NCI-H748 (cell line): Measurements from ENCODE around the gene MCOLN1.

Source experiments
- DNase-seq: peaks from one replicate; lab custom pipeline; 2025; ENCODE audit not compliant: unreplicated experiment; lab: John Stamatoyannopoulos, UW

The MCOLN1 gene

DNA sequence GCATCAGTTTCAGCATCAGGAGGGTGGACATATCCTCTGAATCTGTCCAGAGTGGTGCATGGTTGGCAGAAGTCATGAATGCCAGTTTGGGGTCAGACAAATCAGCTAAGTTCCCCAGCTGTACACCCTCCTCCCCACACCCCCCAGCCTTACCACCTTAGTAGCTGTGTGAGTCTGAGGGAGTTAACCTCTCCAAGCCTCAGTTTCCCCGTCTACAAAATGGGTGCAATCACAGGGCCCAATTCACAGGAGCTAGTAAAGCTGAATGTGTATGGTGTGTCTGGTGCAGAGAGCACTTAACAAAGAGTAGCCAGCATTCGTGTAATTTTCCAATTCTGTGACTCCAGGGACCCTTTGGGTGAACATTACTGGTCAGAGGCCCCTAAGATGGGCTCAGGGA lies 19.9 kb upstream of the MCOLN1 start:
- no peak for DNase-seq

GRCh38 chr19:7504684-7505083 lies 17.7 kb upstream of the MCOLN1 start:
- no peak for DNase-seq

DNA sequence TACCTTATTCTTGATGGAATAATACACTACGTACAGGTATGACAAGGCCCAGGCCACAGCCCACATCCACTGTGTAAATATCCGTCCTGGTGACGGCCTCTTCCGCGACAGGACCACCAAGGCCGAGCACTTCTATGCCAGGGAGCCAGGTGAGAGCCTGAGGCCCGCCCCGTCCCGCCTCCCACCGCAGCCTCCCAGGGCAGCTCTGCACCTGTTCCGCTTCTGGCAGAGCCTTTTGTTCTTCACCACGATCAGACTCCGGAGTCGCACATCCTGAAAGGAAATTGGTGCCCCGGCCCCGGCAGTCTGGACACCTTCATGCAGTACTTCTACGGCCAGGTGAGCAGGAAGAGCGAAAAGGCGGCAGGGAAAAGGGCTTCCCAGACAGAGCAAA lies 17.1 kb upstream of the MCOLN1 start:
- peak; percentile 82 for DNase-seq

- DNase-seq = peak; percentile 81
Observed at GRCh38 chr19:7505682-7506384, 16.6 kb upstream of the MCOLN1 start.

GRCh38 chr19:7506385-7507328 lies 15.8 kb upstream of the MCOLN1 start:
- peak; percentile 91 for DNase-seq

- peak; percentile 46 for DNase-seq
Observed at GRCh38 chr19:7507884-7508283, 14.5 kb upstream of the MCOLN1 start.

DNA sequence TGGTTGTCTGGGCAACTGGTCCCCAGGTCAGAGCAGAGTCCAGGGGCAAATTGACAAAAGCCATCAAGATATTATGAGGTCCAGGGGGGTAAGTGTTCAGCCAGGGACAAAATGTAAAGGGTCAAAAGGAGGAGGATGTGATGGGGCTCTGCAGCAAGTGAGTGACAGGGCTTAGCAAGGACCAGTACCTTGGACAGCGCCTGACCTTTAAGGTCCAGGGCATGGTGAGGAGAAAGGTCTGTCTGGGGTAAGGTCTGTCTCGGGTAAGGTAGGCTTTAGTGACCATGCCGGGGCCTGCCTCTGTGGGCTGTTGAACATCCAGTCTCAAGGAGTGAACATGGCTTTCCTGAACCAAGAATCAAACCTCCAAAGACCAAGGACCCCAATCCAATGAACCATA lies 12.8 kb upstream of the MCOLN1 start:
- no peak for DNase-seq

- DNase-seq = no peak
Observed at GRCh38 chr19:7512400-7512851, 10.0 kb upstream of the MCOLN1 start.

GRCh38 chr19:7513809-7514642 lies 8.4 kb upstream of the MCOLN1 start:
- no peak for DNase-seq

DNA sequence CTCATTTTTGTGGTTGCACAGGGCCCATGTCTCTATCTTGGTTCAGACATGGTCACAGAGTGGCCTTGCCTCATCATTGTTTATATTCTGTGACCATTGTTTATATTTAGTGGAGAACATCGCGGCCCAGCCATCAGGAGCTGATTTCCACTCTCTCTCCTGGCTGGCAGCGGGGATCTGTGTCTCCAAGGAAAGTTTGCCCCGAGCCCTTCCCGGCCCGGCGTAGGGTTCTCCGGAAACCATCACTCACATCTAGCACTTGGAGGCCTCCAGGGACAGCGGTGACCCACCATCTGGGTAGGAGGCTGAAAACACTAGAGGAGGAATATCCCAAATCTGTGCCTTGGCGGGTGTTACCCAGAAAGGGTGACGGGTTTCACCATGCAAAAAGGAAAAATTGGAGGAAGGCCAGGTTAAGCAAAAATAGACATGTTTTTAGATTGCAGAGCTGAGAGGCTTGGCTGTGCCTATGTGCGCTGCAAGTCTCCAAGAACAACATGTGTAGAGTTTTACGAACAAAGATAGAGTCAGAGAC lies 7.2 kb upstream of the MCOLN1 start:
- DNase-seq = no peak

DNA sequence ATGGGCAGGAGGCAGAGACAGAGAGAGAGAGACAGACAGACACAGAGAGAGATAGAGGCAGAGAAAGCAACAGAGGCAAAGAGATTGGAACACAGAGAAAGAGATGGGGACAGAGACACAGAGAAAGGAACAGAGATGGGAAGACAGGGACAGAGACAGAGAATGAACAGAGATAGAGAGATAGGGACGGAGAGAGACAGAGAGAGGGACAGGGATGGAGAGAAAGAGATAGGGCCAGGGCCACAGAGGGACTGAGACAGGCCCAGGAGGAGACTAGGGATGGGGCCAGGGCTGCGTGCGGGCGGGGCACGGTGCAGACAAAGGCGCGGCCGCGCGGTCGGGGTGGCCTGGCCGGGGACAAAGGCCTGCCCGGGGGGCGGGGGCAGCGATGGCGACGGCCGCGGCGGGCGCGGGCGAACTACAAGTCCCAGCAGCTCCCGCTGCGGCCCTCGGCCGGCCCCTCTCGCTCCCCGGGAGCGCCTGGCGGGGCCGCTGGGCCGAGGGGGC lies 6.7 kb upstream of the MCOLN1 start, which contains the start of gene ZNF358:
TSS of gene ZNF358 (plus strand) at position 459 of the 507 bp plus-strand sequence. CDS start 3,140 bp downstream, outside the sequence.
- peak; percentile 82 for DNase-seq

- DNase-seq = no peak
Observed at GRCh38 chr19:7516333-7516732, 6.1 kb upstream of the MCOLN1 start.

- no peak for DNase-seq
Observed at GRCh38 chr19:7516878-7517277, 5.5 kb upstream of the MCOLN1 start.

- DNase-seq = no peak
Observed at GRCh38 chr19:7519361-7520130, 2.9 kb upstream of the MCOLN1 start.

- no peak for DNase-seq
Observed at GRCh38 chr19:7520131-7521051, 2.0 kb upstream of the MCOLN1 start.

DNA sequence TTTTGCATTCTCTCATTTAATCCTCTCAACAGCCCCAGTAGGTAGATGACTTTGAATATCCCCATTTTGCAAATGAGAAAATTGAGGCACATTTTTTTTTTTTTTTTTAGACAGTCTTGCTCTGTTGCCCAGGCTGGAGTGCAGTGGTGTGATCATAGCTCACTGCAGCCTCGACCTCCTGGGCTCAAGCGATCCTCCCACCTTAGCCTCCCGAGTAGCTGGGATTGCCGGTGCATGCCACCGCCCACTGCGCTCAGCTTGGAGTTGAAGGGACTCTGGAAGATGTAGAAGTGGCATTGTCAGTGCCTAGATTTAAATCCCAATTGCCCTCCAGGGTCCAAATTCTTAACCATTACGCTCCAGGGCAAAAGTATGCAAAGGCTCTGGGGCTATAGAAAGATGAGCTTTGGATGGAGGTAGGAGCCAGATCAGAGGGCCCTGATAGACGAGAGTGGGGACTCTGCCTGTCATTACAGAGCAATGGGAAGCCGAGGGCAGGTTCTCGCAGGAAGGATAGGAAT lies 813 bp upstream of the MCOLN1 start:
- no peak for DNase-seq

DNA sequence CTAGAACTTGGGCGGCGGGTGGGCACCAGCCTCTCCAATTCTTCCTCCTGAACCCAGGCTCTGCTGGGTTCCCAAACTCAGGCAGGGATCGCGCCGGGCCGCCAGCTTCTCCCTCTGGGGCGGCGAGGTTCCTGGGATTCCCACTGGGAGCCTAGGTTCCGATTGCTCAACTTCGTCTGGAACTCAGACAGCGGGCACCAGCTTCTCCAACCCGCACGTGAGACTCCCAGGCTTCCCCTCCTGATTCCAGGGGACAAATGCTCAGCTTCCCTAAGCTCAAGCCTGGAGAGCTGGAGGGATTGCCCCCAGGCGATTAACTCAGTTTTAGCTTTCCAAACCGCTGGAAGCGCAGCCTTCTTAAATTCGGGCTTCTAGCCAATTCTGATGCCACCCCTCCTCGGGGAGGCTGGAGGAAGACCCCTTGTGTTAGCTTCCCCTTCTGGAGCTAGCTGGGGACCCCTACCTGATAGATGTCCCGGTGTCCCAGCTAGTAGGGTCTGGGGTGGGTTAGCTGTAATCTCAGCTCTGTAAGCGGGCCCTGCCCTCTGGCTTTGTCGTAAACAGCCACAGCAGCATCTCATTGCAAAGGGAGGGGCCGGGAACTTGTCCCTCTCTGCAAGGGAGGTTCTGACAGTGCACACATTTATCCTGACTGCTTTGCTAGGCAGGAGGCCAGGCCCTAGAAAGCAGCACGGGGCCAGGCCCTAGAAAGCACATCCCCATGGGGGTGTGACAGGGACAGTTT lies 671 bp downstream of the MCOLN1 start:
- DNase-seq = no peak

GRCh38 chr19:7524523-7524922 lies 2.1 kb downstream of the MCOLN1 start:
- DNase-seq = no peak
